WERI-Rb-1 (cell line): Measurements from ENCODE around the gene TGFBR3L.

ENCODE experiments used
- DNase-seq: peaks from one replicate; pipeline ENCODE4 v3.0.0-alpha.2; 2020
- H3K27ac ChIP-seq: fragments of 250-450 bp; sonication (Bioruptor Pico); 2 replicates; pipeline ENCODE4 v1.5.1; 2020; ENCODE audit warnings: mild to moderate bottlenecking, moderate library complexity
- H3K27me3 ChIP-seq: fragments of 250-450 bp; sonication (Bioruptor Pico); 2 replicates; pipeline ENCODE4 v1.5.1; 2021; ENCODE audit warnings: mild to moderate bottlenecking, low read depth, moderate library complexity; ENCODE audit not compliant: insufficient read depth, severe bottlenecking
- H3K36me3 ChIP-seq: fragments of 250-450 bp; sonication (Bioruptor Pico); 2 replicates; pipeline ENCODE4 v1.5.1; 2020; ENCODE audit warnings: mild to moderate bottlenecking, moderate library complexity
- H3K4me3 ChIP-seq: 2 replicates; pipeline ENCODE4 v1.5.1; 2011; ENCODE audit warnings: low read depth, mild to moderate bottlenecking, control low read depth, low read length
- H3K9me3 ChIP-seq: fragments of 250-450 bp; sonication (Bioruptor Pico); 2 replicates; pipeline ENCODE4 v1.5.1; 2021; ENCODE audit warnings: mild to moderate bottlenecking, moderate library complexity; ENCODE audit not compliant: severe bottlenecking
- TF ChIP-seq, protein P1 (sequence below): IDR thresholded peaks from 2 replicates; pipeline ENCODE4 v1.5.1; 2011; ENCODE audit warnings: low read depth, mild to moderate bottlenecking, control low read depth, inconsistent platforms, low read length

The TGFBR3L gene

DNA sequence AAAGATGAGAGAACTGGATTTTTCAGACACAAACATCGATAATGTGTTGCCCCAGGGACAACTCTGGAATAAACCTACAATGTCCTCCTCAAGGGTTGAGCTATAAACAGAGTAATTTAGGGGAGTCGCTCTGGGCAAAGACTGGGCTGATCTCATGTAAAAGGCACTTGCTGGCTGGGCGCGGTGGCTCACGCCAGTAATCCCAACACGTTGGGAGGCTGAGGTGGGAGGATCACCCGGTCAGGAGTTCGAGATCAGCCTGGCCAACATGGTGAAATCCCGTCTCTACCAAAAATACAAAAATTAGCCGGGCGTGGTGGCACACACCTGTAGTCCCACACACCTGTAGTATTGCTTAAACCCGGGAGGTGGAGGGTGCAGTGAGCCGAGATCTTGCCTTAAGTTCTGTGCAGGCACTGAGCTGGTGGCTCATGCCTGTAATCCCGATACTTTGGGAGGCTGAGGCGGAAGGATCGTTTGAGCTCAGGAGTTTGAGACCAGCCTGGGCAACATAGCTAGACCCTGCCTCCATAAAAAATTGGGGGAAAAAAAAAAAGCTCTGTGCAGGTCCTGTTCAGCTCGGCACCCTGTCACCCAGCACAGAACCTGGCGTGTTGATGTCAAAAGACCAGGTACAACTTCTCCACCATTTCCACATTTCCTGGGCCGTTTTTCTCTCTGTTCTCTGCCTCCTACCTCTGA, 27.4 kb downstream of the TGFBR3L start:
- Histone ChIP-seq H3K27me3 (no peaks in the 10 kb centered on the region), H3K27ac (no peak overlapping the region), H3K36me3 (peaks cover 48% of the 10 kb centered on the region), H3K4me3 (no peak overlapping the region), H3K9me3 (no peaks in the 10 kb centered on the region)
- TF ChIP-seq, protein P1, sequence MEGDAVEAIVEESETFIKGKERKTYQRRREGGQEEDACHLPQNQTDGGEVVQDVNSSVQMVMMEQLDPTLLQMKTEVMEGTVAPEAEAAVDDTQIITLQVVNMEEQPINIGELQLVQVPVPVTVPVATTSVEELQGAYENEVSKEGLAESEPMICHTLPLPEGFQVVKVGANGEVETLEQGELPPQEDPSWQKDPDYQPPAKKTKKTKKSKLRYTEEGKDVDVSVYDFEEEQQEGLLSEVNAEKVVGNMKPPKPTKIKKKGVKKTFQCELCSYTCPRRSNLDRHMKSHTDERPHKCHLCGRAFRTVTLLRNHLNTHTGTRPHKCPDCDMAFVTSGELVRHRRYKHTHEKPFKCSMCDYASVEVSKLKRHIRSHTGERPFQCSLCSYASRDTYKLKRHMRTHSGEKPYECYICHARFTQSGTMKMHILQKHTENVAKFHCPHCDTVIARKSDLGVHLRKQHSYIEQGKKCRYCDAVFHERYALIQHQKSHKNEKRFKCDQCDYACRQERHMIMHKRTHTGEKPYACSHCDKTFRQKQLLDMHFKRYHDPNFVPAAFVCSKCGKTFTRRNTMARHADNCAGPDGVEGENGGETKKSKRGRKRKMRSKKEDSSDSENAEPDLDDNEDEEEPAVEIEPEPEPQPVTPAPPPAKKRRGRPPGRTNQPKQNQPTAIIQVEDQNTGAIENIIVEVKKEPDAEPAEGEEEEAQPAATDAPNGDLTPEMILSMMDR = no peak
- no peak for DNase-seq

DNA sequence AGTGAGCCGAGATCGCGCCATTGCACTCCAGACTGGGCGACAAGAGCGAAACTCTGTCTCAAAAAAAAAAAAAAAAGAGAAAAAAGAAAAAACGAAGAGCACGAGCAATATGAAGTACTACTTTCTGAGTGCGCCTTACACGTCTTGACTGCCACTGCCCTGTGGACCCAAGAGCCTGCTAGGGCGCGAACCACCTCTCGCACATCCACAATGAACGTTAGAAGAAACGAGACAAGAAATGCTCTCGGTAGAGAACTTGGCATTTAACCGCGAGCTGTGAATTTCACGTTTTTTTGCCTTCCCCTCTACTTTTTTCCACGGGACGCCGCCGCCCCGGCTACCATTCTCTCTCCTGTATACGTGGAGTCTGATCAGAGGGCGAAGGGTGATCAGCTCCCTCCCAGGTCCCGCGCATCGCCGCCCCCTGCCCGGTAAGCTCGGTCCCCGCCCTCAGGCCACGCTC, 28.4 kb downstream of the TGFBR3L start:
- Histone ChIP-seq H3K27ac (peak overlapping the region; percentile 96), H3K9me3 (no peaks in the 10 kb centered on the region), H3K27me3 (no peaks in the 10 kb centered on the region), H3K4me3 (peak overlapping the region; percentile 93), H3K36me3 (peaks cover 38% of the 10 kb centered on the region)
- DNase-seq = no peak
- TF ChIP-seq, protein P1 = no peak

DNA sequence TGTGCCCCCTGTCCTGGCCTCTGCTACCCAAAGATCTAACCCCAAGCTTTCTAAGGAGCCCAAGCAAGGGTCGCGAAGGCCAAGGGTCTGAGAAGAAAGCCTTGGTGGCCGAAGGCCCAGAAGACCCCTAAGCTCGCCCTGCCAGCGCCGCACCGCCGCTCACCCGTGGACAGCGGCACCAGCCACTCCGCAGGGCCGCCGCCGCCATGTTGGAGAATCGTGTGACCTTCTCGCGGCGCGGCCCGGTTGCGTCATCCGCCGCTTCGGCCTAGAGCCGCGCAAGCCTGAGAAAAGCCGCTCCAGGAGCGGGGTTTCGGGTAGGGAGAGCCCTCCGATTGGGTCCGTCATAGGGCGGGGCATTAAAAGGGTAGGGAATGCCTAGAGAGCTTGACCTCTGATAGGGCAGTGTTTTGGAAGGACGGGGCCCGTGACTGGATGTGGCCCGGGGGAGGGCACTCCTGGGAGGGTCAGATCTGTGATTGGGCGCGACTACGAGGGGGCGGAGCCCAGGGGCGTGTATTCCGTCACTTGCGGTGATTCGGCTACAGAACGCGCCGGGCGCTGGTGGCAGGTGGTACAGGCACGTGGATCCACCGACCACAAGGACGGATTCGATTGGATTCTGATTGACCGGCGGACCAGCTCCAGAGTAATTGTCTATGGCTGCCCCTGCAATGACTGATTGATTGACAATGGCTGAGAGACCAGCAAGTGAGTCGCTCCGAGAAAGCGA, 29.0 kb downstream of the TGFBR3L start, which contains the start of gene TIMM44:
Gene TIMM44 (minus strand): TSS at position 223 of the 733 bp plus-strand sequence. CDS start 15 bp downstream, at position 208.
- peaks cover 32% of the 10 kb centered on the region for H3K36me3 ChIP-seq
- TF ChIP-seq, protein P1 = no peak
- peak; percentile 99 for DNase-seq
- H3K27ac ChIP-seq = peak within 1 kb of the TSS; percentile 96
- no peaks in the 10 kb centered on the region for H3K27me3 ChIP-seq
- H3K4me3 ChIP-seq = peak within 1 kb of the TSS; percentile 93
- no peaks in the 10 kb centered on the region for H3K9me3 ChIP-seq

DNA sequence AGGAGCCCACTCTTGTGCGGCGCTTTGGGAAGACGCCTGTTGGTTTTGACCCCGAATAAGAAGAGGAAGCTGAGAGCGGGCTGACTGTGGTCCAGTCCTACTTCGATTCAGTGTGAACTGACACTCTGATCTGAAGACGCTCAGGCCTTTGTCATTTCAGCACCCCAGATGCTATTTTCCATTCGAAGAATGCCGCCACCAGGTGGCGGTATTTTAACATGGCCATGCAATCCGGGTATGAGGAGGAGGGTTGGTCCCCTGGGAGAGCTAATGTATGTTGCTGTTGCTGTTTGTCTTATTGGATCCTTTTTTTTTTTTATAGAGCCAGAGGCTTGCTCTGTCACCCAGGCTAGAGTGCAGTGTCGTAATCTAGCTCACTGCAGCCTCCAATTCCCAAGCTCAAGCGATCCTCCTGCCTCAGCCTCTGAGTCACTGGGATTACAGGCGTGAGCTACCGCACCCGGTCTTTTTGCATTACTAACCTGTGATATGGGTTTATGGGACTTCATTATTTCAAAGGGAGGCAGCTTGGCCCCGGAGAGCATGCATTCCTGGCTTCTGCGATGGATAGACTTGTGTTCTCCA, 29.6 kb downstream of the TGFBR3L start:
- DNase-seq = peak; percentile 86
- Histone ChIP-seq H3K27me3 (no peaks in the 10 kb centered on the region), H3K36me3 (peaks cover 26% of the 10 kb centered on the region), H3K27ac (peak overlapping the region; percentile 95), H3K4me3 (peak overlapping the region; percentile 93), H3K9me3 (no peaks in the 10 kb centered on the region)
- TF ChIP-seq, protein P1 = peak; percentile 71

DNA sequence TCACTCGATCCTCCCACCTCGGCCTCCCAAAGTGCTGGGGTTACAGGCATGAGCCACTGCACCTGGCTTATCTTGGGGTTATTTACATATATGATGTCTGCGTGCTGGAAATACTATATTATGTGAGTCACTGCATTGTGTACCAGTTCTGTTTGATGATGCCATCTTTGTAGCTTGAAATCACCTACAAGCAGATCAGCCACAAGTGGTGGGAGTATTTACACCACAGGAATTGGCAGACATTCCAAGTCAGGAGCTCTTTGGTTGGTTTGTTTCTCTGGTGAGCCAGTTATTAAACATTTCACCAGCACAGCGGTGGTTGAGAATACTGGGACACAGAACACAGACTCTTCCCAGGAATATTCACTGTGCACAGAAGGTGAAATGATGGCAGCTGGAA, 33.3 kb downstream of the TGFBR3L start:
- DNase-seq = no peak
- TF ChIP-seq, protein P1 = no peak
- H3K27me3 ChIP-seq = no peaks in the 10 kb centered on the region
- H3K27ac ChIP-seq = no peak overlapping the region
- H3K36me3 ChIP-seq = peaks cover 4% of the 10 kb centered on the region
- H3K9me3 ChIP-seq = no peaks in the 10 kb centered on the region
- H3K4me3 ChIP-seq = no peak overlapping the region
